Astrocyte (in vitro differentiated cells and primary cell): ENCODE data around the gene SPRED2.

Source experiments
- CTCF ChIP-seq: IDR thresholded peaks from 2 replicates; pipeline ENCODE4 v1.5.1; 2011; ENCODE audit warnings: low read depth, mild to moderate bottlenecking, inconsistent platforms, low read length, moderate library complexity; ENCODE audit not compliant: insufficient read depth
- EZH2 ChIP-seq: IDR thresholded peaks from 2 replicates; pipeline ENCODE4 v1.6.1; 2012; ENCODE audit warnings: mild to moderate bottlenecking, low read length, inconsistent platforms; ENCODE audit not compliant: insufficient read depth

GRCh38 chr2:65298089-65298488 is 134.3 kb downstream of the SPRED2 start:
- no peak for TF ChIP-seq CTCF
- TF ChIP-seq EZH2: no peak
